SU-DHL-6 (cell line): ENCODE results near the gene PLN.

Experiments
- H2AFZ ChIP-seq: fragments of 200-600 bp; sonication (generic); 2 replicates; pipeline ENCODE4 v1.6.1; 2014; ENCODE audit warnings: low read depth, mild to moderate bottlenecking, moderate library complexity, mixed read lengths, antibody characterized with exemption, low read length; ENCODE audit not compliant: severe bottlenecking
- H3F3A ChIP-seq: fragments of 200-600 bp; shearing (Covaris generic); 2 replicates; pipeline ENCODE4 v1.6.0; 2016; ENCODE audit warnings: antibody characterized with exemption, mild to moderate bottlenecking; ENCODE audit not compliant: insufficient read depth
- H3K27ac ChIP-seq: fragments of 200-600 bp; sonication (generic); 2 replicates; pipeline ENCODE4 v1.5.1; 2016; ENCODE audit warnings: low read depth, mild to moderate bottlenecking, low read length, moderate library complexity, mixed read lengths
- H3K27me3 ChIP-seq: fragments of 200-600 bp; sonication (generic), shearing (Covaris generic); 2 replicates; pipeline ENCODE4 v1.6.0; 2014; ENCODE audit warnings: mild to moderate bottlenecking, low read length
- H3K36me3 ChIP-seq: fragments of 200-600 bp; sonication (generic); 2 replicates; pipeline ENCODE4 v1.6.1; 2014; ENCODE audit warnings: mild to moderate bottlenecking, low read length, mixed read lengths
- H3K4me2 ChIP-seq: fragments of 300-600, 200-600 bp; shearing (Covaris generic), sonication (generic); 2 replicates; pipeline ENCODE4 v1.6.0; 2014; ENCODE audit warnings: low read length, low read depth, mild to moderate bottlenecking; ENCODE audit not compliant: poor library complexity, severe bottlenecking
- H3K4me3 ChIP-seq: fragments of 200-600 bp; sonication (generic); 2 replicates; pipeline ENCODE4 v1.5.1; 2014; ENCODE audit warnings: antibody characterized with exemption, low read length, mild to moderate bottlenecking, mixed read lengths; ENCODE audit not compliant: insufficient read depth, poor library complexity, severe bottlenecking
- H3K79me2 ChIP-seq: fragments of 200-600 bp; sonication (generic); 2 replicates; pipeline ENCODE4 v1.6.1; 2014; ENCODE audit warnings: mild to moderate bottlenecking, low read length, moderate library complexity; ENCODE audit not compliant: insufficient read depth
- H3K9ac ChIP-seq: fragments of 200-600 bp; sonication (generic); 2 replicates; pipeline ENCODE4 v1.7.0; 2014; ENCODE audit warnings: mild to moderate bottlenecking, low read length
- H3K9me2 ChIP-seq: fragments of 200-600 bp; sonication (generic); replicated peaks from 2 replicates; pipeline ENCODE4 v1.6.1; 2014; ENCODE audit warnings: low read length; ENCODE audit not compliant: insufficient read depth
- H3K9me3 ChIP-seq: fragments of 200-600 bp; sonication (generic); 2 replicates; pipeline ENCODE4 v1.6.1; 2014; ENCODE audit warnings: low read length, mixed read lengths; ENCODE audit not compliant: insufficient read depth
- H4K20me1 ChIP-seq: fragments of 200-600 bp; sonication (generic); 2 replicates; pipeline ENCODE4 v1.6.1; 2014; ENCODE audit warnings: low read depth, mild to moderate bottlenecking, antibody characterized with exemption, low read length, moderate library complexity, mixed read lengths
- CTCF ChIP-seq: fragments of 200-600 bp; sonication (generic); IDR thresholded peaks from one replicate; pipeline ENCODE4 v1.5.1; 2017; ENCODE audit warnings: antibody characterized with exemption, mild to moderate bottlenecking, low read length, moderate library complexity; ENCODE audit not compliant: insufficient read depth, poor library complexity, severe bottlenecking
- EZH2phosphoT487 ChIP-seq: fragments of 200-600 bp; sonication (generic), shearing (Covaris generic); conservative IDR thresholded peaks from 2 replicates; pipeline ENCODE4 v1.6.1; 2018; ENCODE audit warnings: mild to moderate bottlenecking, antibody characterized with exemption, low read length, moderate library complexity, mixed read lengths

Gene PLN

GRCh38 chr6:118542184-118542952, 5.7 kb upstream of the PLN start:
- Histone ChIP-seq H3K9me3 (no peaks in the 10 kb centered on the region), H3K27me3 (no peaks in the 10 kb centered on the region), H3K4me3 (no peak overlapping the region), H3K36me3 (no peaks in the 10 kb centered on the region), H4K20me1 (no peaks in the 10 kb centered on the region), H3K27ac (no peak overlapping the region), H2AFZ (no peak overlapping the region), H3K9me2 (no peaks in the 10 kb centered on the region), H3F3A (no peaks in the 10 kb centered on the region), H3K79me2 (no peaks in the 10 kb centered on the region), H3K9ac (no peak overlapping the region), H3K4me2 (no peak overlapping the region)
- TF ChIP-seq CTCF (no peak), EZH2phosphoT487 (no peak)

DNA sequence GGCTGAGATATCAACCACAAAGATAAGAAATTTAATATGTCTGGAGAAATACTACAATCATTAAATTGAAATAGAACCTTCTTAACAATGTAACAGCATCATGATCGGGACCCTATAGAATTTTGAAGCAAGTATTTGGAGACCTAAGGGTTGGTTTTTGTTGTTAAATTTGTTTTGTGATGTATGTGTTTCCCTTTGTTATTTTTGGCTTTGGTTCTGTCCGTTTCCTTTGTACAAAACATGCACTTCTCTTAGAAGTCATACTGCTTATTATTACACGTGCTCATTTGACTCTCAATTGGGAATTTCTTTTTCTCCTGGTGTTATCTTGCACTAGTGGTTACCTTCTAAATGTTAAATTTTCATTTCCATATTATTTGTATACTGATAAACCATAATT, 4.0 kb upstream of the PLN start:
- Histone ChIP-seq H3K9ac (no peak overlapping the region), H4K20me1 (no peaks in the 10 kb centered on the region), H3K27me3 (no peaks in the 10 kb centered on the region), H2AFZ (no peak overlapping the region), H3K27ac (no peak overlapping the region), H3K79me2 (no peaks in the 10 kb centered on the region), H3K4me3 (no peak overlapping the region), H3K9me3 (no peaks in the 10 kb centered on the region), H3K36me3 (no peaks in the 10 kb centered on the region), H3K9me2 (no peaks in the 10 kb centered on the region), H3F3A (0 out of 2 replicates have a peak, but pooled peaks cover 3% of the 10 kb centered on the region), H3K4me2 (no peak overlapping the region)
- TF ChIP-seq EZH2phosphoT487 (no peak), CTCF (no peak)

- Histone ChIP-seq H3K36me3 (no peaks in the 10 kb centered on the region), H3K9ac (no peak overlapping the region), H3K79me2 (no peaks in the 10 kb centered on the region), H3K4me3 (no peak overlapping the region), H3F3A (0 out of 2 replicates have a peak, but pooled peaks cover 3% of the 10 kb centered on the region), H3K27ac (no peak overlapping the region), H3K9me3 (no peaks in the 10 kb centered on the region), H2AFZ (no peak overlapping the region), H3K9me2 (no peaks in the 10 kb centered on the region), H3K27me3 (no peaks in the 10 kb centered on the region), H4K20me1 (no peaks in the 10 kb centered on the region), H3K4me2 (no peak overlapping the region)
- TF ChIP-seq CTCF (no peak), EZH2phosphoT487 (no peak)
Observed at GRCh38 chr6:118546164-118546879, 1.8 kb upstream of the PLN start.
